Endothelial cell of umbilical vein (primary cell): ENCODE data around the gene COMMD9. TPM values are rescaled to one million over a fixed set of nuclear protein-coding genes. Genes with fewer than 3 reads are reported as not detected.

ENCODE experiments used
- BruUV-seq: library from RNA; stranded (reverse); fragments of 400-500 nt; replicated peaks from 2 replicates; lab custom pipeline; 2021; lab: Mats Ljungman, UMichigan
- CTCF ChIA-PET: fragments of 300-600, 350-600 bp; sonication (Branson Sonifier 250); formaldehyde crosslinking; loops from one replicate; lab custom pipeline; 2021; ENCODE audit warnings: antibody characterized with exemption, inconsistent platforms; lab: Charles Lee
- POLR2A ChIA-PET: fragments of 300-600, 350-600 bp; sonication (Branson Sonifier 250); formaldehyde crosslinking; loops from one replicate; lab custom pipeline; 2021; ENCODE audit warnings: antibody characterized with exemption, inconsistent platforms; lab: Charles Lee
- DNase-seq: peaks from one replicate; pipeline ENCODE4 v3.0.0-alpha.2; 2011; ENCODE audit warnings: low read depth, low spot score
- FAIRE-seq: peaks from 2 replicates; lab custom pipeline; 2011; peaks lifted over from hg19 to GRCh38; lab: Jason Lieb, UNC
- H2AFZ ChIP-seq: 2 replicates; pipeline ENCODE4 v1.6.0; 2012; ENCODE audit warnings: low read depth, low read length, control low read depth, inconsistent platforms
- H3K27ac ChIP-seq: 2 replicates; pipeline ENCODE4 v1.5.1; 2011; ENCODE audit warnings: low read depth, mild to moderate bottlenecking, control low read depth, low read length, moderate library complexity; ENCODE audit not compliant: insufficient read depth
- H3K27me3 ChIP-seq, 2 experiments: 2 replicates each; pipeline versions ENCODE4 v1.6.0 to v1.6.1; 2011; ENCODE audit warnings: low read length in 2 of 2, mixed read lengths in 1 of 2; ENCODE audit not compliant: control insufficient read depth in 2 of 2, insufficient read depth in 2 of 2
- H3K36me3 ChIP-seq, 2 experiments: 2 replicates in 1 of 2; 3 replicates in 1 of 2; pipeline ENCODE4 v1.5.1; 2011; ENCODE audit warnings: low read length in 2 of 2, mild to moderate bottlenecking in 1 of 2, moderate library complexity in 1 of 2; ENCODE audit not compliant: control insufficient read depth in 2 of 2, insufficient read depth in 2 of 2; ENCODE audit errors: extremely low read depth in 1 of 2
- H3K4me1 ChIP-seq: 3 replicates; pipeline ENCODE4 v1.5.1; 2011; ENCODE audit warnings: mild to moderate bottlenecking, low read length; ENCODE audit not compliant: control insufficient read depth, insufficient read depth; ENCODE audit errors: extremely low read depth
- H3K4me2 ChIP-seq: 2 replicates; pipeline ENCODE4 v1.6.1; 2011; ENCODE audit warnings: low read length, control low read depth, mixed read lengths; ENCODE audit not compliant: insufficient read depth
- H3K4me3 ChIP-seq, 3 experiments: fragments of 200-600 bp in 1 of 3; sonication (generic), shearing (Covaris generic) in 1 of 3; replicated peaks in 1 of 3; 2 replicates each; pipeline ENCODE4 v1.5.1; 2011 to 2016; ENCODE audit warnings: control low read depth in 3 of 3, low read length in 3 of 3, mild to moderate bottlenecking in 2 of 3, inconsistent platforms in 1 of 3, low read depth in 1 of 3, moderate library complexity in 1 of 3; ENCODE audit not compliant: insufficient read depth in 1 of 3
- H3K79me2 ChIP-seq: 2 replicates; pipeline ENCODE4 v1.6.0; 2012; ENCODE audit warnings: low read length, inconsistent platforms; ENCODE audit not compliant: control insufficient read depth, insufficient read depth
- H3K9ac ChIP-seq: replicated peaks from 2 replicates; pipeline ENCODE3; 2011; ENCODE audit warnings: low read length, control low read depth; ENCODE audit not compliant: insufficient read depth; ENCODE audit errors: extremely low read depth
- H3K9me1 ChIP-seq: replicated peaks from 3 replicates; pipeline ENCODE4 v1.6.0; 2011; ENCODE audit warnings: mild to moderate bottlenecking, low read length; ENCODE audit not compliant: control insufficient read depth, insufficient read depth; ENCODE audit errors: extremely low read depth
- H3K9me3 ChIP-seq: replicated peaks from 2 replicates; pipeline ENCODE4 v1.5.1; 2012; ENCODE audit warnings: low read length, inconsistent platforms; ENCODE audit not compliant: control insufficient read depth, insufficient read depth
- H4K20me1 ChIP-seq: replicated peaks from 2 replicates; pipeline ENCODE3; 2011; ENCODE audit warnings: mild to moderate bottlenecking, low read length; ENCODE audit not compliant: control insufficient read depth, insufficient read depth; ENCODE audit errors: extremely low read depth
- EZH2 ChIP-seq: IDR thresholded peaks from 2 replicates; pipeline ENCODE4 v1.6.1; 2012; ENCODE audit warnings: borderline replicate concordance, low read depth, mild to moderate bottlenecking, moderate library complexity, low read length, inconsistent platforms; ENCODE audit not compliant: severe bottlenecking
- FOS ChIP-seq: IDR thresholded peaks from 2 replicates; pipeline ENCODE4 v1.6.1; 2011; ENCODE audit warnings: mild to moderate bottlenecking, low read length, moderate library complexity, borderline replicate concordance; ENCODE audit not compliant: insufficient read depth
- GATA2 ChIP-seq: IDR thresholded peaks from 2 replicates; pipeline ENCODE4 v1.7.0; 2011; ENCODE audit warnings: low read depth, mild to moderate bottlenecking, moderate library complexity, mixed read lengths, low read length; ENCODE audit not compliant: insufficient read length, insufficient read depth
- JUN ChIP-seq: IDR thresholded peaks from 2 replicates; pipeline ENCODE4 v1.6.1; 2011; ENCODE audit warnings: borderline replicate concordance, low read depth; ENCODE audit not compliant: insufficient read length, insufficient read depth
- MAX ChIP-seq: IDR thresholded peaks from 2 replicates; pipeline ENCODE4 v1.6.1; 2011; ENCODE audit not compliant: insufficient read depth, insufficient read length
- MYC ChIP-seq: IDR thresholded peaks from one replicate; pipeline ENCODE4 v1.6.1; 2011; ENCODE audit warnings: mild to moderate bottlenecking, low read depth, low read length
- POLR2A ChIP-seq: IDR thresholded peaks from 2 replicates; pipeline ENCODE4 v1.6.1; 2012; ENCODE audit warnings: low read depth, mild to moderate bottlenecking, control low read depth, low read length
- POLR2AphosphoS5 ChIP-seq: IDR thresholded peaks from 2 replicates; pipeline ENCODE4 v1.6.1; 2012; ENCODE audit warnings: low read depth, mild to moderate bottlenecking, control low read depth, low read length, moderate library complexity; ENCODE audit not compliant: insufficient read depth
- dilution Hi-C: fragments of 300-500 bp; cut with MboI; formaldehyde crosslinking; loops from one replicate; pipeline ENCODE4 v1.15.0; 2019; ENCODE audit warnings: low sequenced_read_pairs; ENCODE audit not compliant: extremely low pct_ligation_motif_present
- intact Hi-C: fragments of 100-400 bp; cut with micrococcal nuclease; formaldehyde crosslinking; loops from one replicate; pipeline ENCODE4 v1.10.0; 2022
- polyA plus RNA-seq, 4 experiments: library from polyadenylated mRNA; depleted of rRNA in 3 of 4; stranded (reverse) in 3 of 4; unstranded in 1 of 4; fragments of >200 nt; gene quantifications; 2 replicates each; pipeline versions ENCODE4 v1.2.1 to v1.2.3, GENCODE V29; 2011 to 2012; ENCODE audit warnings: missing spikeins in 1 of 4
- total RNA-seq: library from RNA; stranded (reverse); gene quantifications from 2 replicates; pipeline ENCODE4 v1.2.3, GENCODE V29; 2021
- TF ChIP-seq, protein P1 (sequence below), 2 donors: IDR thresholded peaks; 1 replicate in 1 of 2; 2 replicates in 1 of 2; pipeline ENCODE4 v1.5.1; 2011; ENCODE audit warnings: low read length in 2 of 2, mild to moderate bottlenecking in 2 of 2, moderate library complexity in 2 of 2, control low read depth in 1 of 2, inconsistent platforms in 1 of 2, low read depth in 1 of 2; ENCODE audit not compliant: insufficient read depth in 1 of 2; ENCODE audit errors: extremely low read depth in 1 of 2

The COMMD9 gene
- total and polyA plus RNA-seq, 2 donors (not counting 3 experiments of a cell fraction or from before 2014, with no cell fraction given): 65.1 to 78.9 TPM

GRCh38 chr11:36240173-36240572 is 49.1 kb downstream of the COMMD9 start:
- no peak overlapping the region for H3K27ac ChIP-seq
- dilution Hi-C loops: no loop called here
- no peak overlapping the region for H3K4me3 ChIP-seq
- BruUV-seq: no TSS peak
- H3K79me2 ChIP-seq: no peaks in the 10 kb centered on the region
- no peak overlapping the region for H2AFZ ChIP-seq
- no peak overlapping the region for H3K4me2 ChIP-seq
- no peaks in the 10 kb centered on the region for H3K9me3 ChIP-seq
- H3K27me3 ChIP-seq: no peaks in the 10 kb centered on the region
- H3K9me1 ChIP-seq: no peaks in the 10 kb centered on the region
- FAIRE-seq (no peak), DNase-seq (no peak)
- no peaks in the 10 kb centered on the region for H3K4me1 ChIP-seq
- no peaks in the 10 kb centered on the region for H3K36me3 ChIP-seq
- ChIA-PET CTCF (interaction anchor here (0.9 kb wide), 1 partner anchor 12 kb away, joined by 3 read pairs; no protein-coding TSS in a partner anchor), POLR2A (no interaction called here)
- H4K20me1 ChIP-seq: no peaks in the 10 kb centered on the region
- H3K9ac ChIP-seq: no peak overlapping the region
- intact Hi-C loops: no loop called here
- TF ChIP-seq POLR2AphosphoS5 (no peak), FOS (no peak), EZH2 (no peak), POLR2A (no peak), MAX (no peak)
- TF ChIP-seq, protein P1, sequence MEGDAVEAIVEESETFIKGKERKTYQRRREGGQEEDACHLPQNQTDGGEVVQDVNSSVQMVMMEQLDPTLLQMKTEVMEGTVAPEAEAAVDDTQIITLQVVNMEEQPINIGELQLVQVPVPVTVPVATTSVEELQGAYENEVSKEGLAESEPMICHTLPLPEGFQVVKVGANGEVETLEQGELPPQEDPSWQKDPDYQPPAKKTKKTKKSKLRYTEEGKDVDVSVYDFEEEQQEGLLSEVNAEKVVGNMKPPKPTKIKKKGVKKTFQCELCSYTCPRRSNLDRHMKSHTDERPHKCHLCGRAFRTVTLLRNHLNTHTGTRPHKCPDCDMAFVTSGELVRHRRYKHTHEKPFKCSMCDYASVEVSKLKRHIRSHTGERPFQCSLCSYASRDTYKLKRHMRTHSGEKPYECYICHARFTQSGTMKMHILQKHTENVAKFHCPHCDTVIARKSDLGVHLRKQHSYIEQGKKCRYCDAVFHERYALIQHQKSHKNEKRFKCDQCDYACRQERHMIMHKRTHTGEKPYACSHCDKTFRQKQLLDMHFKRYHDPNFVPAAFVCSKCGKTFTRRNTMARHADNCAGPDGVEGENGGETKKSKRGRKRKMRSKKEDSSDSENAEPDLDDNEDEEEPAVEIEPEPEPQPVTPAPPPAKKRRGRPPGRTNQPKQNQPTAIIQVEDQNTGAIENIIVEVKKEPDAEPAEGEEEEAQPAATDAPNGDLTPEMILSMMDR (IDR thresholded peaks at IDR 0.05; ENCODE audit: extremely low read depth in 1 of 2, insufficient read depth in 1 of 2, low read depth in 1 of 2, low read length in 2 of 2): no peak

GRCh38 chr11:36239636-36240035 is 49.6 kb downstream of the COMMD9 start:
- ChIA-PET CTCF (interaction anchor here (0.9 kb wide), 1 partner anchor 12 kb away, joined by 3 read pairs; no protein-coding TSS in a partner anchor), POLR2A (no interaction called here)
- Histone ChIP-seq H3K9ac (no peak overlapping the region), H3K9me3 (no peaks in the 10 kb centered on the region), H3K4me2 (no peak overlapping the region), H3K4me1 (no peaks in the 10 kb centered on the region), H3K79me2 (no peaks in the 10 kb centered on the region), H2AFZ (no peak overlapping the region), H3K9me1 (no peaks in the 10 kb centered on the region), H4K20me1 (no peaks in the 10 kb centered on the region), H3K27ac (no peak overlapping the region), H3K27me3 (no peaks in the 10 kb centered on the region), H3K4me3 (no peak overlapping the region), H3K36me3 (no peaks in the 10 kb centered on the region)
- BruUV-seq: no TSS peak
- intact Hi-C loops (no loop called here), dilution Hi-C loops (no loop called here)
- no peak for TF ChIP-seq GATA2
- TF ChIP-seq JUN: no peak
- no peak for TF ChIP-seq EZH2
- no peak for TF ChIP-seq POLR2A
- no peak for TF ChIP-seq MAX
- no peak for TF ChIP-seq POLR2AphosphoS5
- TF ChIP-seq FOS: no peak
- TF ChIP-seq, protein P1 (IDR thresholded peaks at IDR 0.05; ENCODE audit: extremely low read depth in 1 of 2, insufficient read depth in 1 of 2, low read depth in 1 of 2, low read length in 2 of 2): no peak
- TF ChIP-seq MYC: no peak
- DNase-seq (no peak), FAIRE-seq (no peak)
